ENCODE measurements around the gene HACD1. TPM values are rescaled to one million over a fixed set of nuclear protein-coding genes. Genes with fewer than 3 reads are reported as not detected.

HACD1 gene
- polyA plus RNA-seq, 1 donor from 2014 or later = 23.0 TPM

- no peaks in the 10 kb centered on the region for H3F3A ChIP-seq (ENCODE audit: insufficient read depth, low read length, poor library complexity, severe bottlenecking)
- H3K27me3 ChIP-seq (ENCODE audit: insufficient read depth, low read depth, low read length) = no peaks in the 10 kb centered on the region
- no peak overlapping the region for H2AFZ ChIP-seq (ENCODE audit: low read depth, low read length)
- H3K79me2 ChIP-seq (replicated peaks; ENCODE audit: insufficient read depth, low read length) = no peaks in the 10 kb centered on the region
- no peak overlapping the region for H3K9ac ChIP-seq (ENCODE audit: low read length)
- H3K27ac ChIP-seq (ENCODE audit: low read length) = no peak overlapping the region
- H3K4me2 ChIP-seq (ENCODE audit: low read length) = no peak overlapping the region
- no peaks in the 10 kb centered on the region for H3K9me2 ChIP-seq (ENCODE audit: insufficient read depth, low read length)
- H4K20me1 ChIP-seq (ENCODE audit: insufficient read depth) = no peaks in the 10 kb centered on the region
- H3K36me3 ChIP-seq (ENCODE audit: insufficient read depth, low read length) = no peaks in the 10 kb centered on the region
- no peak overlapping the region for H3K4me3 ChIP-seq (ENCODE audit: low read length)
- H3K9me3 ChIP-seq (ENCODE audit: low read length) = no peaks in the 10 kb centered on the region
- TF ChIP-seq TAF1 (IDR thresholded peaks at IDR 0.05; ENCODE audit: low read depth) = no peak
These were observed 10.6 kb downstream of the HACD1 start for GRCh38 chr10:17606547-17607040.

- Histone ChIP-seq H3K9me2 (ENCODE audit: insufficient read depth, low read length) (no peaks in the 10 kb centered on the region), H3K9ac (ENCODE audit: low read length) (no peak overlapping the region), H3F3A (ENCODE audit: insufficient read depth, low read length, poor library complexity, severe bottlenecking) (no peaks in the 10 kb centered on the region), H2AFZ (ENCODE audit: low read depth, low read length) (no peak overlapping the region), H3K9me3 (ENCODE audit: low read length) (no peaks in the 10 kb centered on the region), H3K27ac (ENCODE audit: low read length) (no peak overlapping the region), H3K4me3 (ENCODE audit: low read length) (no peak overlapping the region), H3K79me2 (replicated peaks; ENCODE audit: insufficient read depth, low read length) (no peaks in the 10 kb centered on the region), H4K20me1 (ENCODE audit: insufficient read depth) (no peaks in the 10 kb centered on the region), H3K4me2 (ENCODE audit: low read length) (no peak overlapping the region), H3K27me3 (ENCODE audit: insufficient read depth, low read depth, low read length) (no peaks in the 10 kb centered on the region), H3K36me3 (ENCODE audit: insufficient read depth, low read length) (no peaks in the 10 kb centered on the region)
- TF ChIP-seq CTCF (IDR thresholded peaks at IDR 0.05; ENCODE audit: poor library complexity, severe bottlenecking) (no peak), POLR2AphosphoS5 (IDR thresholded peaks at IDR 0.05) (no peak), SMC3 (conservative IDR thresholded peaks at IDR 0.05; ENCODE audit: poor library complexity) (no peak), RAD21 (conservative IDR thresholded peaks at IDR 0.05) (no peak), MXI1 (conservative IDR thresholded peaks at IDR 0.05; ENCODE audit: poor library complexity, severe bottlenecking) (no peak), EZH2 (IDR thresholded peaks at IDR 0.05; ENCODE audit: borderline replicate concordance, insufficient read depth, low read length, poor library complexity, severe bottlenecking) (no peak), TAF1 (IDR thresholded peaks at IDR 0.05; ENCODE audit: low read depth) (no peak), EP300 (conservative IDR thresholded peaks at IDR 0.05; ENCODE audit: poor library complexity, severe bottlenecking) (no peak), REST (IDR thresholded peaks at IDR 0.05; ENCODE audit: borderline replicate concordance) (no peak)
These were observed 11.2 kb downstream of the HACD1 start for GRCh38 chr10:17605936-17606335.

- no peak overlapping the region for H3K4me2 ChIP-seq (ENCODE audit: low read length)
- TF ChIP-seq RAD21 (conservative IDR thresholded peaks at IDR 0.05) (peak; percentile 51), CTCF (IDR thresholded peaks at IDR 0.05; ENCODE audit: poor library complexity, severe bottlenecking) (peak; percentile 52), SMC3 (conservative IDR thresholded peaks at IDR 0.05; ENCODE audit: poor library complexity) (peak; percentile 66), EP300 (conservative IDR thresholded peaks at IDR 0.05; ENCODE audit: poor library complexity, severe bottlenecking) (no peak), MXI1 (conservative IDR thresholded peaks at IDR 0.05; ENCODE audit: poor library complexity, severe bottlenecking) (no peak)
- no peak overlapping the region for H3K9ac ChIP-seq (ENCODE audit: low read length)
- H3K27me3 ChIP-seq (ENCODE audit: insufficient read depth, low read depth, low read length) = no peaks in the 10 kb centered on the region
- H3K9me2 ChIP-seq (ENCODE audit: insufficient read depth, low read length) = no peaks in the 10 kb centered on the region
- no peak overlapping the region for H3K27ac ChIP-seq (ENCODE audit: low read length)
- H3K9me3 ChIP-seq (ENCODE audit: low read length) = no peaks in the 10 kb centered on the region
- H3F3A ChIP-seq (ENCODE audit: insufficient read depth, low read length, poor library complexity, severe bottlenecking) = no peaks in the 10 kb centered on the region
- H4K20me1 ChIP-seq (ENCODE audit: insufficient read depth) = no peaks in the 10 kb centered on the region
- no peaks in the 10 kb centered on the region for H3K79me2 ChIP-seq (replicated peaks; ENCODE audit: insufficient read depth, low read length)
- no peaks in the 10 kb centered on the region for H3K36me3 ChIP-seq (ENCODE audit: insufficient read depth, low read length)
- H2AFZ ChIP-seq (ENCODE audit: low read depth, low read length) = no peak overlapping the region
- no peak overlapping the region for H3K4me3 ChIP-seq (ENCODE audit: low read length)
These were observed 18.1 kb downstream of the HACD1 start for GRCh38 chr10:17599089-17599488.
